Suppressor macrophage treated with lipopolysaccharide for 1 hour (primary cell): Measurements from ENCODE around the gene CCDC85C.

Source experiments
- DNase-seq, 3 donors: peaks; one replicate each; pipeline ENCODE4 v3.0.0-alpha.2; 2020 to 2022

CCDC85C gene

DNA sequence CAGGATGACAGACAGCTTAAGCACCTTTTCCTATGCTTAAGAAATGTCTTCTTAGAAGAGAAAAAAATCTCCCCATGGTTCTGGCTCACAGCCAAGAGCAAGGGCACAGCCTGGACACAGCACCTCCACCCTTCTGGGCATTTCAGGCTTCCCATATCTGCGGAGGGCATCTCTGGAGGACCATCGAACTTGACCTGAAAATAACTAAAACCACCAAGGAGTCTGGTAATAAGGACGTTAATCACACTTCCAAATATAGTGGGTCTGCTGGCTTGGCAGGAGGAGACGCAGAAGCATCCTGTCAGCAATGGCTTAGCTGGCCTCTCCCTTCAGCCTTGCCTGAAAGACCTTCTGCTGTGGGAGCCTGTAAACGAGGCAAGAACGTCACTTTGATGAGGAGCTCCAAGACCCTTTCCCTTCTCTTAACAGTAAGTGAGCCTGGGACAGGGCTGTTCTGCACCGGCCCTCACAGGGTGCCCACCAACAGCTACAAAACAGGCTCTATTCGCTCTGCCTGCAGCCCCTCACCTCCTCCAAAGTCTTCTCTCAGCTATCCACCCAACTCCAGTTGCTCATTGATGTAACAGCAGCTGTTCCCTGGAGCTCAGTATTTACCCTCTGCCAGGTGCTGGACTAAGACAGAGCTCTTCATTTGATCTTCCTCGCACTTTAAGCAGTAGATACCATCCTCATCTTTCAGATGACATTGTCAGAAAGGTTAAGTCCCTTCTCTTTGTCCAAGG is 136.5 kb downstream of the CCDC85C start:
- no peak for DNase-seq

DNA sequence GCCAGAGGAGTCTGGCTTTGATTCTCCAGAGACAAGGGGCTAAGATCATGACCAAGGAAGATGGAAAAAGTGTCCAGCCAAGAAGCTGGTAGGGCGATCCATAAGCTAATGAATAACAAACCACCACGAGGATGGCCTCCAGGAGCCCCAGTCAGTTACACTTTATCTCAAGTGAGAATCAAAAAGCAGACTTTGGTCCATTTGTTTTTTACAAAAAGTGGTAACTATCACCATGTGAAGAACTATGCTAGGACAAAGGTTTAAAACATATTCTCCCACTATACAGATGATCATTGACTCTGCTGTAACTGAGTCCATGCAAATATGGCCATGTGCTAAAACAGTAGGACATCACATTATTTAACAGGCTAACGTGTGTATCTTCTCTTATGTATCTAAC is 137.2 kb downstream of the CCDC85C start:
- DNase-seq, result no peak

DNA sequence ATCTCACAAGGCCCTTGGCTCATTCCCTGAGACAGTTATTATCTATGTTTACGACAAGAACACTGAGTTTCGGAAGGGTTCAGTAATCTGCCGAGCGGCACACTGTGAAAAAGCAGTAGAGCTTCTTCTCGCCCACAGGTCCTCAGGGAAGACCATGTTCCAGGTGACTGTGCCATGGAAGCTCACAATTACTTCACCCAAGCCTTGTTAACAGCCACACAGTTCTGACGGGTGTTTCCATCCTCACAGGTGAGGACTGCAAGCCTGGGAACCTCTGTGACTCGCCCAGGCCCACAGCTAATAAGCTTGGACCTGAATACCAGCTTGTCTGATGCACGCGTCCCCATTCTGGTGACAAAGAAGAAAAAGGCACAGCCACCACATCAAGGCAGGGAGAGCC is 138.7 kb downstream of the CCDC85C start:
- DNase-seq, result no peak

DNA sequence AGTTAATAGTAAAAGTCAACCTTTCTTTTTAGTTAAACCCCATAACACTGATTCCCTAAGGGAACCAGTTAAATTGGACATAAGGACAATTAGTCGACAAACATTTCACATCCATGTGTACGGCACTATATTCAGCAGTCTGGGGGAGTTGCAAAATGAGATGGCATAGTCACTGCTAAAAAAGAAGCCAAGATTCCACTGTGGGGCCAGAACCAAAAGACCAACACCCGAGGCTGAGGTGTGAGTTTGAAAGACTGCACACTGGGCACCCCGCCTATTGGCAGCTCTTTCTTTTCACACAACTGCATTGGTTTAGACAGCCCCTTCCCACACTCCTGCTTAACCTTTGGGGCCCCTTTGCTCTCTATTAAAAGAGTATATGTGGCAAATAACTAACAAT is 140.0 kb downstream of the CCDC85C start:
- no peak for DNase-seq

DNA sequence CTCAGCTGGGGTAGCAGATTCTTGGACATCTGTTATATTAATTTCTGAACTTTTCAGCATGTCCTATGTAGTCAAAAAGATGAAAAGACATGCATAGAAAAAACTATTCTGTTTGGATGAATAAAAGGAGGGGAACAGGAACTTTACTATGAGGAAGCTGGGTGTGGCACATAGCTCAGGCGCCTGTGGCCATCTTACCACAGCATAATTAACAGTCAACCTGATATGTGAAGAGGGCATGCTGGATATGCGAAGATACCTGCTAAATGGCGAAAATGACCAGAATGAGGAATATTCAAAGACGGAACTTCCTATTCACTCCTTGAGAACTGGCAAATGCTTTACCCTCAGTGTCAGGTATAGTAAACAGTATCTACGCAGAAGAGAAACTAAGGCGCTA is 141.8 kb downstream of the CCDC85C start:
- no peak for DNase-seq

DNA sequence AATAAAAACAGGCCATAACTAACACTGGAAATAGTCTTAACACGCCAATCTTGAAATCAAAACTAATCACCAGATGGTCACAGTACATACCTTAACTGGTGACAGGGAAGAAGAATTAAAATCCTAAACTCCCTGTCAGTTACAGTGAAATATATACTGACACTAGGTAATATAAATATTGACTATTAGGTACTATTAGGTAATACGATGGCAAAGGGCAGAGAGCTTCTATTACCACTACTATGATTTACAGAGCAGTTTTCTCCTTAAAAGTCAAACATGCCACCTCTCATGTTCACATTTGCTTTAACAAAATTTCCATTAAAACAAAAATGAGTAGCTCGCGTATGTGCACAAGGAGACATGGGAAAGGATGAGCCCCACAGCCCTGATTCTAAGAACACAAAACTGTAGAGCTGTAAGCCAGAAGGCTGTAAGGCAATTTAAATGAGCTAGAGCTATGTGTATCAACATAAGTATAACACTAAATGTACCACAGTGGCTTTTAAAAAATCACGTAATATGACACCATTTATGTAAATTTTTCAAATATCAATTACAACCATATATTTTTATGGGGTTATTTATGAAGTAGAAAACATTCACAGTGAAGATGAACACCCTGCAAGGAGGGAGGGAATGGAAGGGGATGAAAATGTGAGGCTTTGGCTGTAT is 142.5 kb downstream of the CCDC85C start:
- no peak for DNase-seq

DNA sequence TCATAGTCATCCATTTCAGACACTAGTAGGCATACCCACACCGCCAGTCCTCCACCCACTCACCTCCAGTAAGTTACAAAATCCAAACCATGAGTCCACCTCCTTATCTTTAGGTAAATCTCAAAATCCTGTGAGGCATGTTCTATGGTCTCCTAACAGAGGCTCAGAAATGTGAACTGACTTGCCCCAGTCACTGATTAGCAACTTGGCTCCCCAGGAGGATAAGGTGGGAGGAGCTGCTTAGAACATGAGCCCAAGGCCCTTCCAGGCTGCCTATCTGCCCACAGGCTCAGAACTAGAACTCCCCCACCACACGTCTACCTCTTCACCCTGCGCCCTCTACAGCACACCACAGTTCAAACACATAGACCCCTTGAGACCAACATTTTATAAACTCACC is 143.2 kb downstream of the CCDC85C start:
- DNase-seq, result no peak

DNA sequence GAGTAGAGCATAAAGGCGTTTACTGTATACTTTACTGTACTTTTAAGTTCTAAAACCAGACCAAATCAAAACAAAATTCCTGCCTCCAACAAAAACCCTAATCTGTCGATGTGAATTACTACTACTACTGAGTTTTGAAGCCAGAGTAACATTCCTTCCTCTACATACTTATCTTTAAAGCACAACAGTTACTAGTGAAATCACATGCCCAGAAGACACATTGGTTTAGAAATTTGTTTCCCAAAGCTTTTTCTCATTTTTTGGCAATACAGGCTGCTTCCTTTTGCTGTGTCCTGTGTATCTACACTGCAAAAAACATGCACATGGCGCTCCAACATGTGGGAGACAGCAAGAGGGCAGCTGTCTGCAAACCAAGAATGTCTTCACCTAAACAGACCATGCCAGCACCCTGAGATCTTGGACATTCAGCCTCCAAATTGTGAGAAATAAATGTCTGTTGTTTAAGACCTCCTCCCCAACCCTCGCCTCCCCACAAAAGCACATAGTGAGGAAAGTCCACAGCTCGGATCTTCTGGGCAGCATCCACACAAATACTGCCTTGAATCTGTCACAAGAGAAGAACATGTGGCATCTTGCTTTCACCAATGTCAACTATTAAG is 144.4 kb downstream of the CCDC85C start:
- DNase-seq, result no peak

DNA sequence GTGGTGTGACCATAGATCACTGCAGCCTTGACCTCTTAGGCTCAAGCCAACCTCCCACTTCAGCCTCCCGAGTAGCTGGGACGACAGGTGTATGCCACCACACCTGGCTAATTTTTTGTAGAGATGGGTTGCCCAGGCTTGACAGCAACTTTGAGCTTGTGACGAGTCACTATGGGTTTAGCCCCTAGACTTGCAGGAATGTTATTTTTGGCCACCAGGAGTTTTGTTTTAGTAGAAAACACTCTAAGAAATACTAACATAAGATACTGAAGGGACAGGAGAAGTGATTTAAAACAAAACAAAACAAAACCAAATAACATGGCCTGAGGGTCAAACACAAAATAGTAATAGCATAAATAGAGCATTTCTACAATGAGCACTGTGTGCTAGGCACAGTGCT is 149.8 kb downstream of the CCDC85C start:
- no peak for DNase-seq

DNA sequence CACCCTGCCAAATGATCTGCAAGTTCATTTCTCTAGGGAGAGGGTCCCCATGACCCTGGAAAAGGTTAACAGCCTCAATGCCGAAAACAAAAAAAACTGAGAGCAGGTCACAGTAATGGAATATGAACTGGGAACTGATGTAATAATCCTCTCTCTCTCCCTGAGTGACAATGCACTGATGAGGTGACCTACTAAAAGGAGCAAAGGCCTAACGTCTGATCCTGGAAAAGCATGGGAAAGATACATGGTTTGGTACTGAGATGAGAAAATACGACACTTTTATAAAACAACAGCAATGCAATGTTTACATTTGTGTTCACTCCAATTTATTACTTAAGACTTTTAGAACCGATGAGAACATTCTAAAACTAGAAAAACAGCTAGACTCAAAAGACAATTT is 151.0 kb downstream of the CCDC85C start:
- no peak for DNase-seq

DNA sequence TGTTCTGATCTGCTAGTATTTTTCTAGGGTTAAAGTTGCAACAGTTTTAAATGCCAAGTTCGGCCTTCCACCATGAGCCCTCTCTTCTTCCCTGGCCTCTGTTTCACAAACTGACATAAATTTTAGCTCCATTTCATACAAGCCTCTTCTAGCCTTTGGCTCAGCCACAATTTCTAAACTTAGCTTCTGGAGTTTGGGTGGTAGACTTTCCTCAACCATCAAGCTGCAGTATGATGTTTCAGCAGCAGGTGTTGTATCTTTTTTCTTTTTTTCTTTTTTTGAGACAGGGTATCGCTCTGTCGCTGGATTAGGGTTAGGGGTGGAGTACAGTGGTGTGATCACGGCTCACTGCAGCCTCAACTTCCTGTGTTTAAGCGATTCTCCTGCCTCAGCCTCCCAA is 152.8 kb downstream of the CCDC85C start:
- DNase-seq, result no peak

DNA sequence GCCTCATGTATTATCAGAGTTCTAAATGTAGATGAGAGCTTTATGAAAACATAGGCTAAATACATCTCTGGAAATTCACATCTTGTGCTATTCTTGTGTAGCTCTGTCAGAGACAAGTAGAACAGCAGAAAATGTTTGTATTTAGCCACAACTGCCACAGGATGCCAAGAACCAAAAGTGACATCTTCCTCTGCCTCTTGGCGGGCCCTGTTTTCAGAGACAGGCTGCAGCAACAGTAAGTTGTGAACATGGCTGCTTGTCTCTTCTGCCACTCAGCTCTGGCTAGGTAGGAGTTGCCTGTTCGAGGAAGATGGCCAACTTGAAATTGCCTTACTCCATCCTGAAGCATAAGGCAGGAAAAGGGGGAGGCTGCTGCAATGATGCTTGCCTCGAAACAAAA is 153.7 kb downstream of the CCDC85C start:
- DNase-seq, result no peak
